HepG2 (cell line): Measurements from ENCODE around the gene DDX24. TPM values are rescaled to one million over a fixed set of nuclear protein-coding genes. Genes with fewer than 3 reads are reported as not detected.

Experiments used
- ATAC-seq: fragments of 200-7000 bp; cut with Tn5 transposase; 3 replicates; pipeline ENCODE4 v1.9.1; 2020; ENCODE audit warnings: mild to moderate bottlenecking, moderate library complexity
- BruUV-seq: library from RNA; stranded (reverse); fragments of 400-500 nt; replicated peaks from 2 replicates; lab custom pipeline; 2021; lab: Mats Ljungman, UMichigan
- CTCF ChIA-PET: fragments of 300-600 bp; formaldehyde crosslinking; extraction: SDS; loops from one replicate; lab custom pipeline; 2021; ENCODE audit warnings: low total read pairs, inconsistent platforms, low intra/inter-chr PET ratio; lab: Yijun Ruan, JAX
- POLR2A ChIA-PET: fragments of 350-600 bp; sonication (Branson Sonifier 250); formaldehyde crosslinking; loops from one replicate; lab custom pipeline; 2020; ENCODE audit warnings: antibody characterized with exemption, inconsistent platforms; lab: Yijun Ruan, JAX
- DNase-seq: peaks from one replicate; pipeline ENCODE4 v3.0.0-alpha.2; 2015; ENCODE audit warnings: low spot score
- FAIRE-seq: peaks from 3 replicates; lab custom pipeline; 2011; peaks lifted over from hg19 to GRCh38; lab: Jason Lieb, UNC
- H2AFZ ChIP-seq: one replicate; pipeline ENCODE4 v1.6.1; 2011; ENCODE audit warnings: low read length, inconsistent platforms
- H3K27ac ChIP-seq: fragments of 300-600 bp; 3 replicates; pipeline ENCODE4 v1.8.0; 2011; ENCODE audit warnings: mixed run types, mild to moderate bottlenecking, mixed read lengths, low read length, inconsistent platforms; ENCODE audit not compliant: insufficient read depth; ENCODE audit errors: extremely low read length
- H3K27me3 ChIP-seq, 2 experiments: fragments of 200-600 bp in 1 of 2; 2 replicates in 1 of 2; 3 replicates in 1 of 2; pipeline versions ENCODE4 v1.6.0 to v1.8.0; 2011; ENCODE audit warnings: low read length in 2 of 2, mild to moderate bottlenecking in 2 of 2, moderate library complexity in 2 of 2, inconsistent platforms in 1 of 2; ENCODE audit not compliant: insufficient read depth in 2 of 2, control insufficient read depth in 1 of 2
- H3K36me3 ChIP-seq, 2 experiments: fragments of 200-600 bp in 1 of 2; replicated peaks in 1 of 2; 2 replicates in 1 of 2; 3 replicates in 1 of 2; pipeline versions ENCODE4 v1.5.1 to v1.8.0; 2011; ENCODE audit warnings: low read length in 2 of 2, inconsistent platforms in 1 of 2; ENCODE audit not compliant: insufficient read depth in 2 of 2, control insufficient read depth in 1 of 2
- H3K4me1 ChIP-seq: 2 replicates; pipeline ENCODE4 v1.5.1; 2012; ENCODE audit warnings: low read length, inconsistent platforms; ENCODE audit not compliant: insufficient read depth
- H3K4me2 ChIP-seq: 2 replicates; pipeline ENCODE4 v1.6.0; 2011; ENCODE audit warnings: low read depth, low read length, inconsistent platforms
- H3K4me3 ChIP-seq, 3 experiments: fragments of 200-600 bp in 1 of 3; sonication (generic), shearing (Covaris generic) in 1 of 3; replicated peaks in 1 of 3; 2 replicates each; pipeline ENCODE4 v1.5.1; 2011 to 2016; ENCODE audit warnings: low read length in 3 of 3, inconsistent platforms in 2 of 3, low read depth in 2 of 3, mild to moderate bottlenecking in 2 of 3, control low read depth in 1 of 3, mixed read lengths in 1 of 3; ENCODE audit not compliant: insufficient read depth in 1 of 3
- H3K79me2 ChIP-seq: one replicate; pipeline ENCODE4 v1.6.1; 2011; ENCODE audit warnings: low read length, inconsistent platforms; ENCODE audit not compliant: insufficient read depth
- H3K9ac ChIP-seq: 2 replicates; pipeline ENCODE4 v1.6.0; 2011; ENCODE audit warnings: mild to moderate bottlenecking, low read depth, low read length, inconsistent platforms; ENCODE audit not compliant: insufficient read depth
- H3K9me3 ChIP-seq: 2 replicates; pipeline ENCODE4 v1.5.1; 2012; ENCODE audit warnings: mild to moderate bottlenecking, low read length
- H4K20me1 ChIP-seq: 2 replicates; pipeline ENCODE4 v1.6.0; 2011; ENCODE audit warnings: inconsistent platforms, mild to moderate bottlenecking, low read length, moderate library complexity; ENCODE audit not compliant: insufficient read depth
- ZNF24 ChIP-seq: fragments of 450-650 bp; IDR thresholded peaks from 2 replicates; pipeline ENCODE4 v1.6.1; 2017; ENCODE audit warnings: antibody characterized with exemption, mild to moderate bottlenecking
- ZNF430 ChIP-seq: sonication (generic); formaldehyde crosslinking; IDR thresholded peaks from 2 replicates; pipeline ENCODE4 v1.9.0; 2021; ENCODE audit warnings: mild to moderate bottlenecking, missing genetic modification reagents
- ZNF850 ChIP-seq: sonication (generic); formaldehyde crosslinking; conservative IDR thresholded peaks from 2 replicates; pipeline ENCODE4 v1.9.0; 2021; ENCODE audit warnings: mild to moderate bottlenecking, missing genetic modification reagents
- in situ Hi-C: cut with HindIII; loops from 2 replicates; pipeline ENCODE4 v1.10.0; 2017; ENCODE audit warnings: low pct_unique_long_range_greater_than_20kb; ENCODE audit not compliant: extremely low pct_ligation_motif_present
- intact Hi-C: fragments of 100-400 bp; cut with micrococcal nuclease; formaldehyde crosslinking; loops from one replicate; pipeline ENCODE4 v1.10.0; 2022; ENCODE audit not compliant: unreplicated experiment
- polyA plus RNA-seq, 8 experiments: library from polyadenylated mRNA; depleted of rRNA in 3 of 8; stranded (reverse) in 7 of 8; unstranded in 1 of 8; fragments of >200 nt; fragmentation: Illumina TruSeq in 4 of 8; extraction: Trizol in 4 of 8; gene quantifications; 2 replicates each; pipeline versions ENCODE4 v1.2.1 to v1.2.3, GENCODE V29; 2011 to 2016; ENCODE audit warnings: low read depth in 4 of 8, missing spikeins in 1 of 8, mixed read lengths in 1 of 8; ENCODE audit not compliant: insufficient read depth in 1 of 8
- total RNA-seq, 5 experiments: library from RNA; depleted of rRNA; stranded (reverse); fragments of >200 nt; fragmentation: Illumina TruSeq; extraction: Trizol; gene quantifications; 2 replicates each; pipeline ENCODE4 v1.2.3, GENCODE V29; 2016; ENCODE audit warnings: low read depth in 1 of 5
- TF ChIP-seq, protein P1 (sequence below): sonication (generic); formaldehyde crosslinking; IDR thresholded peaks from 2 replicates; pipeline ENCODE4 v1.4.0; 2020; ENCODE audit warnings: missing genetic modification reagents
- TF ChIP-seq, protein P2 (sequence below): IDR thresholded peaks from 2 replicates; pipeline ENCODE4 v1.6.1; 2018; ENCODE audit warnings: missing genetic modification reagents, mild to moderate bottlenecking, missing compliant biosample characterization
- TF ChIP-seq, protein P3 (sequence below): sonication (generic); formaldehyde crosslinking; IDR thresholded peaks from 2 replicates; pipeline ENCODE4 v1.5.1; 2020; ENCODE audit warnings: missing genetic modification reagents, mild to moderate bottlenecking, borderline replicate concordance
- TF ChIP-seq, protein P4 (sequence below): IDR thresholded peaks from 2 replicates; pipeline ENCODE4 v1.6.1; 2016; ENCODE audit warnings: mild to moderate bottlenecking, missing biosample characterization, missing genetic modification reagents

The DDX24 gene
- total and polyA plus RNA-seq, 2 of the 13 experiments (the other 11 are each of a cell fraction or from before 2014, with no cell fraction given) = 67.3 to 149 TPM

DNA sequence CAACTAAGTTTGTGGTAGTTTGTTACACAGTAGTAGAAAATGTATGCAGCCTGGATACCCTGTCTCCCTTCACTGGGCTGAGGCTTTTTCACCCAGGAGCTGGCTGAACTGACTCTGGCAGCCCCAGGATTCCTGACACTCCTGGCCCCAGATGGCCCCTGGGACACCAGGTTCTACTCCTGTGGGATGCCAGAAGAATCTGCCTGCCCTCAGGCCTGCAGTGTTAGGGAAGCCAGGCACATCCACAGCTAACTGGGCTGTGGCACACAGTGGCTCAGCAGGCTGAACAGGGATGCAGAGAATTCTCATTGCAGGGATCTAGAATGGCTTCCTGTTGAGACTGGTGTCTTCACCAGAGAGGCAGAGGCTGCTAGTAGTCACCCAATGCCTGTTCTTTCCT, 38.1 kb upstream of the DDX24 start:
- POLR2A ChIA-PET = no interaction called here
- intact Hi-C loops = no loop called here
- in situ Hi-C loops = no loop called here
- no TSS peak for BruUV-seq
- CTCF ChIA-PET = no interaction called here
- Histone ChIP-seq H3K4me2 (no peak overlapping the region), H3K4me1 (peaks cover 27% of the 10 kb centered on the region), H3K36me3 (no peaks in the 10 kb centered on the region), H3K4me3 (no peak overlapping the region), H4K20me1 (no peaks in the 10 kb centered on the region), H2AFZ (no peak overlapping the region), H3K9me3 (no peaks in the 10 kb centered on the region), H3K27me3 (peaks cover 2 to 38% of the 10 kb centered on the region in 2 experiments; a peak in 2 of 5 replicates), H3K79me2 (no peaks in the 10 kb centered on the region), H3K27ac (no peak overlapping the region), H3K9ac (no peak overlapping the region)
- FAIRE-seq = no peak
- no peak for ATAC-seq
- TF ChIP-seq, protein P1, sequence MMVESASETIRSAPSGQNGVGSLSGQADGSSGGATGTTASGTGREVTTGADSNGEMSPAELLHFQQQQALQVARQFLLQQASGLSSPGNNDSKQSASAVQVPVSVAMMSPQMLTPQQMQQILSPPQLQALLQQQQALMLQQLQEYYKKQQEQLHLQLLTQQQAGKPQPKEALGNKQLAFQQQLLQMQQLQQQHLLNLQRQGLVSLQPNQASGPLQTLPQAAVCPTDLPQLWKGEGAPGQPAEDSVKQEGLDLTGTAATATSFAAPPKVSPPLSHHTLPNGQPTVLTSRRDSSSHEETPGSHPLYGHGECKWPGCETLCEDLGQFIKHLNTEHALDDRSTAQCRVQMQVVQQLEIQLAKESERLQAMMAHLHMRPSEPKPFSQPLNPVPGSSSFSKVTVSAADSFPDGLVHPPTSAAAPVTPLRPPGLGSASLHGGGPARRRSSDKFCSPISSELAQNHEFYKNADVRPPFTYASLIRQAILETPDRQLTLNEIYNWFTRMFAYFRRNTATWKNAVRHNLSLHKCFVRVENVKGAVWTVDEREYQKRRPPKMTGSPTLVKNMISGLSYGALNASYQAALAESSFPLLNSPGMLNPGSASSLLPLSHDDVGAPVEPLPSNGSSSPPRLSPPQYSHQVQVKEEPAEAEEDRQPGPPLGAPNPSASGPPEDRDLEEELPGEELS (CRISPR knock-in tag) = no peak
- TF ChIP-seq, protein P2, sequence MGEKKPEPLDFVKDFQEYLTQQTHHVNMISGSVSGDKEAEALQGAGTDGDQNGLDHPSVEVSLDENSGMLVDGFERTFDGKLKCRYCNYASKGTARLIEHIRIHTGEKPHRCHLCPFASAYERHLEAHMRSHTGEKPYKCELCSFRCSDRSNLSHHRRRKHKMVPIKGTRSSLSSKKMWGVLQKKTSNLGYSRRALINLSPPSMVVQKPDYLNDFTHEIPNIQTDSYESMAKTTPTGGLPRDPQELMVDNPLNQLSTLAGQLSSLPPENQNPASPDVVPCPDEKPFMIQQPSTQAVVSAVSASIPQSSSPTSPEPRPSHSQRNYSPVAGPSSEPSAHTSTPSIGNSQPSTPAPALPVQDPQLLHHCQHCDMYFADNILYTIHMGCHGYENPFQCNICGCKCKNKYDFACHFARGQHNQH (CRISPR knock-in tag) = no peak
- no peak for TF ChIP-seq ZNF430 (CRISPR knock-in tag)
- TF ChIP-seq ZNF24 = no peak
- TF ChIP-seq, protein P3, sequence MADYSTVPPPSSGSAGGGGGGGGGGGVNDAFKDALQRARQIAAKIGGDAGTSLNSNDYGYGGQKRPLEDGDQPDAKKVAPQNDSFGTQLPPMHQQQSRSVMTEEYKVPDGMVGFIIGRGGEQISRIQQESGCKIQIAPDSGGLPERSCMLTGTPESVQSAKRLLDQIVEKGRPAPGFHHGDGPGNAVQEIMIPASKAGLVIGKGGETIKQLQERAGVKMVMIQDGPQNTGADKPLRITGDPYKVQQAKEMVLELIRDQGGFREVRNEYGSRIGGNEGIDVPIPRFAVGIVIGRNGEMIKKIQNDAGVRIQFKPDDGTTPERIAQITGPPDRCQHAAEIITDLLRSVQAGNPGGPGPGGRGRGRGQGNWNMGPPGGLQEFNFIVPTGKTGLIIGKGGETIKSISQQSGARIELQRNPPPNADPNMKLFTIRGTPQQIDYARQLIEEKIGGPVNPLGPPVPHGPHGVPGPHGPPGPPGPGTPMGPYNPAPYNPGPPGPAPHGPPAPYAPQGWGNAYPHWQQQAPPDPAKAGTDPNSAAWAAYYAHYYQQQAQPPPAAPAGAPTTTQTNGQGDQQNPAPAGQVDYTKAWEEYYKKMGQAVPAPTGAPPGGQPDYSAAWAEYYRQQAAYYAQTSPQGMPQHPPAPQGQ = no peak
- TF ChIP-seq, protein P4, sequence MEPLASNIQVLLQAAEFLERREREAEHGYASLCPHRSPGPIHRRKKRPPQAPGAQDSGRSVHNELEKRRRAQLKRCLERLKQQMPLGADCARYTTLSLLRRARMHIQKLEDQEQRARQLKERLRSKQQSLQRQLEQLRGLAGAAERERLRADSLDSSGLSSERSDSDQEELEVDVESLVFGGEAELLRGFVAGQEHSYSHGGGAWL (CRISPR knock-in tag) = no peak
- no peak for TF ChIP-seq ZNF850 (CRISPR knock-in tag)
- DNase-seq = no peak
